C1 segment of cervical spinal cord (tissue), 14 donors: ENCODE data around the gene LPAR4.
"Not testable (repeated sequence)": the region's sequence is repeated elsewhere in the genome, so short reads cannot be mapped to it uniquely, and the experiment has no call there.

Source experiments
- DNase-seq, 14 donors: peaks; one replicate each; lab custom pipeline; 2025; lab: John Stamatoyannopoulos, UW

Gene LPAR4, protein sequence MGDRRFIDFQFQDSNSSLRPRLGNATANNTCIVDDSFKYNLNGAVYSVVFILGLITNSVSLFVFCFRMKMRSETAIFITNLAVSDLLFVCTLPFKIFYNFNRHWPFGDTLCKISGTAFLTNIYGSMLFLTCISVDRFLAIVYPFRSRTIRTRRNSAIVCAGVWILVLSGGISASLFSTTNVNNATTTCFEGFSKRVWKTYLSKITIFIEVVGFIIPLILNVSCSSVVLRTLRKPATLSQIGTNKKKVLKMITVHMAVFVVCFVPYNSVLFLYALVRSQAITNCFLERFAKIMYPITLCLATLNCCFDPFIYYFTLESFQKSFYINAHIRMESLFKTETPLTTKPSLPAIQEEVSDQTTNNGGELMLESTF

DNA sequence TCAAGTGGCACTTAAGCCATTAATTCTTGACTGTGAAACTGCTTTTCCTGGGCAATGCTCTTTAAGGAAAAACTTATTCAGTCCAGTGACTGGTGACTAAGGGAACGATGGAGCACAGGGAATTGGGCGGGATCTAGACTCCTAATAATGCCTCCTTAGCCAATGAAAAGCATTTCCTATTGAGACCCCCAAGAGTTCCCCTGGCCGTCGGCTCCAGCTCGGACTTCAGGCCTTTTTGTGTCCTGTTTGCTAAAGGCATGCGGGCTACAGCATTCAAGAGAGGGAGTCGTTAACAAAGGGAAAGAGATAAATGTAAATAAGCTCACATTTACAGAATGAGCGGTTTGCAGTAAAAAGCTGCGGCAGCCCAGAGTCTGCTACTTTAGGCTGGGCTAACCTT is at the start of gene LPAR4:
TSS of gene LPAR4 (plus strand) at position 232 of the 400 bp plus-strand sequence. CDS start 7,150 bp downstream, outside the sequence.
- DNase-seq: peak in 1 of 14 donors; percentile 2

DNA sequence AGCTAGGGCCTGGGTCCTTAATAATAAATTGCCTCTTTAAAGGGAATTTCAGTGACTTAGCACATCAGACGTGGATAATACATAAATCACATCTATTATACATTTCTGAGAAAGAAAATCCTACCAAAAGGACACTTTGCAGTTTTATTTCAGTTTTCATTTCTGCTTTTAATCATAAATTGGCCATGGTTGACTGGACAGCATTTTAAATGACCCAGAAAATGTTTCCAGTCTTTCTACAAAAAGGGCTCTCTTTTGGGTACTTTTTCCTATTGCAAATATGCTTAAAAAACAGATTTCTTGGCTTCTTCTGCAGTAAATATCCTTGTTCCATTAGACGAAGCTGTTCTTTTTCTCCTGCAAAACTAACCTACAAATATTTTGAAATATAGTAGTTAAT is 41.4 kb upstream of the LPAR4 start:
- no peak for DNase-seq

DNA sequence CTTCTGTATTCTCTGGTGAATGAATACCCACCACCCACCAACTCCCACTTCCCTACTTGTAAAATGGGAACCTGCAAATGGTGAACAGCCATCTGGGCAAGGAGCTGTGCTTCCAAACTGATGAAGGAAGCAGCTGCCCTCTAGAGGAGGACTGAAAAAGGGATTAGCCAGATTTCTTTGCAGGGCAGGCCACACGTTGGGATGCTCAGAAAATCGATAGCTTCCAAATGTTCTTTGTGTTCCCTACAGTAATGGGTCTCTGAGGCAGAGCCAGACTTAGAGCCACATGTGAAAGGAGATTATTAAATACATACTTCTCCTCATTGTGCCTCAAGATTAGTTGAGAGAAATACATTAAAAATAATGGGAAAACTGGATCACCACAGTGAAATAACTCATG is 39.3 kb upstream of the LPAR4 start:
- no peak for DNase-seq

DNA sequence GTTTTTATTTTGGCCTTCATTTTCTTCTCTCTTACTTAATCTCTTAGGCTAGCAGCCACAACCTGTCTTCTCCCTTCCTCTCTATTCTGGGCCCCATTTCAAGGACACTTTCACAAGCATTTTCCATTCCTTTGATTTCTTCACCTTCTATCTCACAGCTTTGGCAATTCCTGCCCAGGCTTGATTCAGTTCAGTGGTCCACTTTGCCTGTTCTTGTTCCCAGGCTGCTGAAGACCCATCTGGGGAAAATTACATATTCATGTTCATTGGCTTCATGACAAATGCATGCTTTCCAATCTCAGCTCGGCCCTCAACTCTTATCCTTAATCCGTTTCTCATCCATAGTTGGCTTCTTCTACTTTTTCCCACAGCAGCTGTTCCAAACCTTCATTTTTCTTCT is 38.7 kb upstream of the LPAR4 start:
- no peak for DNase-seq

DNA sequence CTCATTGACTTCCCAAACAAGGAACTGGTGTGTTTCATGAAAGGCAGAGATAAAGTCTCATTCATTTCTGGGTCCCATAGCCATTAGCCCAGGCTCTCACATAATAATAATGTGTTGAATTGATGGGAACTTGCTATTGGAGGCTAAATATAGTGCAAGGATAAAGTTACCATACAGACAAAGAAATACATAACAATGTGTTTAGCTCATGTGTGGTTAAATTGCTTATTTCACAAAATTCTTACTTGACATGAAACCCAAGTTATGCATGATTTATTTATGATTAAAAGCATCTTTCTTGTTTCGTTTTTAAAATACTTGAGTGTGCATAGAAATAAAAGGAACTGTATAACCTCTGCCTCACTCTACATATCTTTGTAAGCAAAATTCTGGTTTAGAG is 37.3 kb upstream of the LPAR4 start:
- DNase-seq: no peak

DNA sequence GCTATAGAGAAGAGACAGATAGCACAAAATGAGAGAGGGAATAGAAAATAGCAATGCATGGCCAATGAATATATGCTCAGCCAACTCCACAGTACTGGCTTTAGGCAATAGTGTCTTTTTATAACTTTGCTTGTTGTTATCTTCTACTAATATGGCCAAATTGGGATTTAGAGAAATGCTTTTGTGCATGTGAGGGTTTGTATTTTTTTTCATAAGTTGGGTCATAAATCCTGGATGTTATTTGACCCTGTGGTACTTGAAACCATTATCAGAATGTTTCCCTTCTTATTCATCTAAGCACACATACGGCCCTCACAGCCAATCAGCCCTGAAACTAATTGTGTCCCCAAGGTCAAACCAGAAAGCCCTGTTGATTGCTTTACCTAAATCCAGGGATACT is 35.2 kb upstream of the LPAR4 start:
- no peak for DNase-seq

DNA sequence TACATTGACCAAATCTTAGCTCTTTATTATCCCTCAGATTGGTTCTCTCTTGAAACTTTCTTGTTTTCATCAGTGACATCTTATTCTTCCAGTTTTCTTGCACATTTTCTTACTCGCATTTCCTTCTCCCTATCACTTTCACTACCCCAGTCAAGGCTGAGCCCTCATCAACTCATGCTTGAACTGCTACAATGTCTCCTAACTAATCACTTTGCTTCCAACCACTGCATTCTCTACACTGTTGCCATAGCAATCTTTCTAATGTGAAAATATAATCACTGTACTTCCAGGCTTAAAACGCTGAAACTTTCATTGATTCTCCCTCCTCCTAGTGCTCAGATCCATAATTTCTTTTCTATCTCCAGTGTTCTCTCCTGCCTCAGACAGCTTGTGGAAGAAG is 22.2 kb upstream of the LPAR4 start:
- no peak for DNase-seq

DNA sequence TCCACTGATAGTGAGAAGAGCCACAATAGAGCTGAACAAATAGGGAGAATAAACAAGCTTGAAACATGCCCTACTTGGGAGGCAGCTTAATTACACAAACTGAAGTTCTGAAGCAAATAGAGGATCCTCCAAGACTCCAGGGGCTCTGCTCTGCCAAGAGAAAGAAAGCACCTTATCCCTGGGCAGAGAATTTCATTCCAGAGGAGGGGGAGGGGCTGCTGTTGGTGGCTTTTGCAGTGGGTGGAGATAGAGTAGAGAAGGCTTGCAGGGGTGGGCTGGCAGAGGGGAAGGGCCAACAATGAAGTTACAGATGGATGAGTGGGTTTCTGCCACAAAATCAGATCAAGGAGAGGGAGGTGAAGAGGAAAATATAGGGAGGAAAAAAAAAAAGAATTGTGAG is 1.0 kb upstream of the LPAR4 start:
- DNase-seq: no peak

DNA sequence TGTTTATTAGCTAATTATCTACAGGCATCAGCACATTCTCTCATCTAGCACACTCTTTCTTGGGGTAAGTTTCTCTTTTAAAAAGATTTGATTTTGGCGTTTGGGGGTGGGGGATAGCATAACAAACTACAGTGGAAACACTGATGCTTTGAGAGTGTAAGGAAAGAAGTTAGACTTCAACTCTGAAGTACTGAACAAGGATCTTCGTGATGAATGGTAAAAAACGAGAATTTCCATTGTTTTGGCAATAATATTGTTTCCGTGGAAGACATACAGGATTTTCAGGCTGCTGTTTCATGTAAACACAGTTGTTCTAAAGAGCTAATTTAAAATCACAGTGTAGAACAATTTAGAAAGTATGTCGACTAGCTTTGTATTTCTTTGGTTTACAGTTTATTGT is 451 bp downstream of the LPAR4 start:
- no peak for DNase-seq

DNA sequence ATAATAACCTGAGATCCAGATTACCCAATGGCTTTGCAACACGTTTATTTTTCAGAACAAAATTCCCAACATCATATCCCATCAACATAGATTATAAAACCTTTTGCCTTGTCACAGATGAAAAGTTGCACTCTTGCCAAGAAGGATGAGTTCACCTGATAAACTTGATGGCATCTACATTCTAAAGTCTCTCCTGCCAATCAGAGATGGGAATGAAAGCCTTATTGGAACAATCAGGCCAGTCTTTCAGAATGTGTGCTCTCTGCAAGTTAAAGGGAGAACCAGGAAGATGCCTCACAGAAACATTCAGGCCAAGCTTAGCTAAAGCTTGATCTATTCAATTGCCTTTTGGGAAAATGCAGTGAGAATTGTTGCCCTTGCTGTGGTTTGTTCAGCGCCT is 1.3 kb downstream of the LPAR4 start:
- DNase-seq: no peak

DNA sequence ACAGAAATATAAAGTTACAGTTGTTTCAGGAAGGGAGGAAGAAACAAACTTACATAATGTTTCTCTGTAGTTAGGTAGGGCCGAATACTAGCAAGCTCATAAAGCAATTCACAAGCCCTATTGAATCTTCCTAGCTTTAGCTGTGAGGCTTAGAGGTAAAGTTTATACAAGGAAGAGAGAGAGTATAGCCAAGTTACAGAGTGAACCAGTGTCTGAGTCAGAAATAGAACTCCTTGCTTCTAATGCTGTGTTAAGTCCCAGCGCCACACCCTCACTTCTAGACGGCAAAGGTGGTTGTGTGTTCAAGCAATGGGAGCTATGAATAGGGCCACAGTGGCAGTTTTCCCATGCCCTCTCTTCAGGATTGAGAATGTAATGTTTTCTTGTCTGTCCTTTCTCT is 6.1 kb downstream of the LPAR4 start:
- DNase-seq: no peak

DNA sequence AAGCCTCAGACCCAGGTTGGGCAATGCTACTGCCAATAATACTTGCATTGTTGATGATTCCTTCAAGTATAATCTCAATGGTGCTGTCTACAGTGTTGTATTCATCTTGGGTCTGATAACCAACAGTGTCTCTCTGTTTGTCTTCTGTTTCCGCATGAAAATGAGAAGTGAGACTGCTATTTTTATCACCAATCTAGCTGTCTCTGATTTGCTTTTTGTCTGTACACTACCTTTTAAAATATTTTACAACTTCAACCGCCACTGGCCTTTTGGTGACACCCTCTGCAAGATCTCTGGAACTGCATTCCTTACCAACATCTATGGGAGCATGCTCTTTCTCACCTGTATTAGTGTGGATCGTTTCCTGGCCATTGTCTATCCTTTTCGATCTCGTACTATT is 7.4 kb downstream of the LPAR4 start:
- no peak for DNase-seq

DNA sequence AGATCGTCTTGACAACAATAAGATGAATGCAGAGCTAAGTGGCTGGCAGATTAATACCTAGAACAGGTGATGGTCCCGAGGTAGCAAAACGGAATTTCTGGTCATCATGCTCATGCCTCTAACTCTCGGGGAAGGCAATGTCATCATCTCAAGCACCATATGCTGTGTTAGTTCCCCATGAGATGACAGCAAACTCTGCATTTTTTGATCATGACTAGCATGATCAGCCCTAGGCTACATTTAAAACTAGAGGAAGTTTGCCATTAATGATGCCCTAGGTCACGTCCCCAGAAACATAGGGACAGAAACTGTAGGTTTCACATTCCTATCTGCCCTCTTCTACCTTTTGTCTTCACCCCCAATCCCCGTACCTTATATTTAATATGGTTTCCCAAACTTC is 11.6 kb downstream of the LPAR4 start:
- DNase-seq: no peak

DNA sequence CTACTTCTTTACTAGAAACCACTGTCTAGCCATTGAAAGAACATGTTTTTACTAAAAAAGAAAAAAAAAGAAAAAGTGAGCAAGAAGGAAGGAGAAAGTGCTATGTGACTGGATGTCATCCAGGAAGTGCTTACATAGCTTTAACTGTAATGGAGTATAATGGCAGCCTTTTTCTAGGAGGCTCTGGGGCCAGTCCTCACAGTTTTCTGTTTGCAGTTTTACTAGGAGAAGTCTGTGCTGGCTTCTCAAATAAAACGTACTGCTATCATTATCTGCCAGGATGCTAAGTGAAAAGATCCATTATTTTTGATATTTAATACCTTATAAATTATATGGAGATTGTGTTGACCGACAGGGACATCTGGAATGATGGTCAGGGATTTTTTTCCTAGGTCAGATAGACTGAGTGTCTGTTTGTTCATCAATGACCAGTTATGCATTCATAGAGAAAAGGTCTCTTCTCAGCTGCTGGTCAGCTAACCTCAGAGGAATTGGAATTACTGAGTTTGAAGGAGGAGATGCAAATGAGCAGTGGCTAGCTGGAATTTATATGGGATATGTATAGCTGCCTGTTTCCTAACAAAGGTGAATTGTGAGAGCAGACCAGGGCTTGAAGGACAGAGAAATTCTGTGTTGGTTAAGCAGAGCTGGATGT is 21.7 kb downstream of the LPAR4 start:
- no peak for DNase-seq

DNA sequence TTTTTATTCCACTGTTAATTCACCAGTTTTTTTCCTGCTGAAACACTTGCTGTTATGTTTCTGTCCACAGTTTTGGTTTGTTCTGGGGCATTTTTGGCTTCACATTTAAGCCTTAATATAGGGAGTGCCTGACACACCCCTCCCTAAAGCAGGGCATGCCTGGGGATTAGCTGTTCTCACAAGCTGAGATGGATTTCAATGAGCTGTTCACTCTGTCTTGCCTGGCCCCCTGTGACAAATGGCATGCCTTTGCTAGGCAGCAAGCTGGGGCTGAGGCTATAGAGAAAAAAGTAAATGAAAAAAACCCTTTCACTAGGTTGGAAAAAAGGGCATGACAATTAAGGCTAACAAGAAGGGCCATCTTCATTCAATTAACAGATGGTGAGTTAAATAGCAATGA is 22.4 kb downstream of the LPAR4 start:
- no peak for DNase-seq

DNA sequence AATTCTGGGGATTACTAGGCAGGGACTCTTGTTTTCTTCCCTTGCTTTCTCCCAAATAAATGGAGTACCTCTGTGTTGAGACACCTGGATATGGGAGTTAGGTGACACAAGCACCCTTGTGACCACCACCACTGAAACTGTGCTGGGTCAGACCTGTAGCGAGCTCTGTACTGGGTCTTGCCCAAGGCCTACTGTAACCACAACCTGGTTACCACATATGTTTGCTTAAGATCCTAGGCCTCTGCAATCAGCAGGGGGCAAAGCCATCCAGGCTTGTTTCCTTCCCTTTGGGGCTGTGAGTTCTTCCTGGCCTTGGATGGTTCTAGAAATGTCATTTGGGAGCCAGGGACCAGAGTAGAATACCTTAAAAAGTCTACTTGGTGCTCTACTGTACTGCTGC is 49.4 kb downstream of the LPAR4 start:
- no peak for DNase-seq

DNA sequence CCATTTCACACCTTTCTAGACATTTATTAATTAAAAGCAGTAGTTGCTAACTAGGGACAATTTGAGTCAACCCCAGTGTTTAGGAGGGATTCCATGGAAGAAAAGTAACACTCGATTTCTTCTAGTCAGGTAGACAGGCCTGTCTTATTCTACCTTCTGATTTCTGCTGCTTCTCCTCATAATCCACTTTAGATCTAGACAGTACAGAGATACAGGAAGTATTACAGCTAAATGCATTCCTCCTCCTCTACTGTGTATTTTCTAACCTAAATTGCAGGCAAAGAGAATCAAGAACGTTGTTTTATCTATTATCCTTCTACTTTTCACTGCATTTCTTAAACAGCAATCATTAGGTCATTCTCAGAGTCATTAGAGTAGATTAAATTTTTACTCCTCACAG is 52.6 kb downstream of the LPAR4 start:
- no peak for DNase-seq

DNA sequence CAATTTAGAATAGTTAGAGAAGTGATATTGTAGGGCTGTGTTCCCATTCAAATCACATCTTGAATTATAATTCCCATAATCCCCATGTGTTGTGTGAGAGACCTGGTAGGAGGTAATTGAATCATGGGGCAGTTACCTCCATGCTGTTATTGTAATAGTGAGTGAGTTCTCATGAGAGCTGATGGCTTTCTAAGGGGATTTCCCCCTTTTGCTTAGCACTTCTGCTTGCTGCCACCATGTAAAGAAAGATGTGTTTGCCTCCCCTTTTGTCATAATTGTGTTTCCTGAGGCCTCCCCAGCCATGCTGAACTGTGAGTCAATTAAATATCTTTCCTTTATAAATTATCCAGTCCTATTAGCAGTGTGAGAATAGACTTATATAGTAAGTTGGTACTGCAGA is 53.2 kb downstream of the LPAR4 start:
- no peak for DNase-seq

DNA sequence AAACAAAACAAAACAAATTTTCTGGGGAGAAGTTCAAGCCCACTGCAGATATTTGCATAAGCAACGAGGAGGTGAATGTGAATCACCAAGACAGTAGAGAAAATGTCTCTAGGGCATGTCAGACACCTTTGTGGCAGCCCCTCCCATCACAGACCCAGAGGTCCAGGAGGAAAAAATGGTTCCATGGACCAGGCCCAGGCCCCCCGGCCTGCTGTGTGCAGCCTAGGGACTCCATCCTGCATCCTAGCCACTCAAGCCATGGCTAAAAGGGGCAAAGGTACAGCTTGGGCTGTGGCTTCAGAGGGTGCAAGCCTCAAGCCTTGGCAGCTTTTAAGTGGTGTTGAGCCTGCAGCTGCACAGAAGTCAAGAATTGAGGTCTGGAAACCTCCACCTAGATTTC is 54.0 kb downstream of the LPAR4 start:
- DNase-seq: no peak

DNA sequence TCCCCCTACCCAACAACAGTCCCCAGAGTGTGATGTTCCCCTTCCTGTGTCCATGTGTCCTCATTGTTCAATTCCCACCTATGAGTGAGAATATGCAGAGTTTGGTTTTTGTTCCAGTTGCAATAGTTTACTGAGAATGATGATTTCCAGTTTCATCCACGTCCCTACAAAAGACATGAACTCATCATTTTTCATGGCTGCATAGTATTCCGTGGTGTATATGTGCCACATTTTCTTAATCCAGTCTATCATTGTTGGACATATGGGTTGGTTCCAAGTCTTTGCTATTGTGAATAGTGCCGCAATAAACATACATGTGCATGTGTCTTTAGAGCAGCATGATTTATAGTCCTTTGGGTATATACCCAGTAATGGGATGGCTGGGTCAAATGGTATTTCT is 55.0 kb downstream of the LPAR4 start:
- DNase-seq: not testable (repeated sequence)
